ENCODE measurements around the gene KRTAP10-5. TPM values are rescaled to one million over a fixed set of nuclear protein-coding genes. Genes with fewer than 3 reads are reported as not detected.

KRTAP10-5 gene
- total and polyA plus RNA-seq, 12 donors = not detected

GRCh38 chr21:44599264-44600029 lies 19.0 kb upstream of the KRTAP10-5 start:
- Histone ChIP-seq H3K27ac (no peak overlapping the region), H3K27me3 (peaks cover 8% of the 10 kb centered on the region), H3K36me3 (replicated peaks in 1 of 2) (no peaks in the 10 kb centered on the region), H3K4me1 (replicated peaks in 1 of 2) (no peaks in the 10 kb centered on the region), H3K4me3 (no peak overlapping the region), H3K9me3 (replicated peaks in 1 of 3) (no peaks in the 10 kb centered on the region)
- no peak for TF ChIP-seq POLR2A (IDR thresholded peaks at IDR 0.05)
- TF ChIP-seq, protein P1, sequence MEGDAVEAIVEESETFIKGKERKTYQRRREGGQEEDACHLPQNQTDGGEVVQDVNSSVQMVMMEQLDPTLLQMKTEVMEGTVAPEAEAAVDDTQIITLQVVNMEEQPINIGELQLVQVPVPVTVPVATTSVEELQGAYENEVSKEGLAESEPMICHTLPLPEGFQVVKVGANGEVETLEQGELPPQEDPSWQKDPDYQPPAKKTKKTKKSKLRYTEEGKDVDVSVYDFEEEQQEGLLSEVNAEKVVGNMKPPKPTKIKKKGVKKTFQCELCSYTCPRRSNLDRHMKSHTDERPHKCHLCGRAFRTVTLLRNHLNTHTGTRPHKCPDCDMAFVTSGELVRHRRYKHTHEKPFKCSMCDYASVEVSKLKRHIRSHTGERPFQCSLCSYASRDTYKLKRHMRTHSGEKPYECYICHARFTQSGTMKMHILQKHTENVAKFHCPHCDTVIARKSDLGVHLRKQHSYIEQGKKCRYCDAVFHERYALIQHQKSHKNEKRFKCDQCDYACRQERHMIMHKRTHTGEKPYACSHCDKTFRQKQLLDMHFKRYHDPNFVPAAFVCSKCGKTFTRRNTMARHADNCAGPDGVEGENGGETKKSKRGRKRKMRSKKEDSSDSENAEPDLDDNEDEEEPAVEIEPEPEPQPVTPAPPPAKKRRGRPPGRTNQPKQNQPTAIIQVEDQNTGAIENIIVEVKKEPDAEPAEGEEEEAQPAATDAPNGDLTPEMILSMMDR (IDR thresholded peaks at IDR 0.05) = no peak
- WGBS, 4 donors = 68 to 76% (median 71%) methylated on average over 8 of the region's 8 CpGs
- DNase-seq = no peak
- intact Hi-C loops (cut with DNase I) = no loop called here

DNA sequence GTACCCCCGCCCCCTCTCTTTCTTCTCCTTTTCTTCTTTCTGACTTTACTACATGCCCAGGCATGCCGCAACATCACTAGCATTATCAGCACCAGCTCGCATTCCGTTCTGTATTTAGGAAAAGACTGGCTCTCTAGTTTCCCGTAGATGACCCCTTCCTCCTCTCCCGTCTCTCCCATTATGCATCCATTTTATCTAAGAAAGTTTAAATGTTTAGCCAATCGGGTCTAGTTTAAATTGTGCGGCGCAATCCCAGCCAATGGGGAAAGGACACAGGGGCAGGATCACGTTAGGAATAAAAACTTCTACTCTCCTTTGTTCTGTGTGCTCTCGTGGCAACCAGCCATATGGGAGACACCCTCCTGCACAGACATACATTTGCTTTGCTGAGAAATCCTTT lies 17.7 kb upstream of the KRTAP10-5 start:
- Histone ChIP-seq H3K4me3 (no peak overlapping the region), H3K4me1 (replicated peaks in 1 of 2) (no peaks in the 10 kb centered on the region), H3K27me3 (peaks cover 8% of the 10 kb centered on the region), H3K27ac (no peak overlapping the region), H3K9me3 (replicated peaks in 1 of 3) (no peaks in the 10 kb centered on the region), H3K36me3 (replicated peaks in 1 of 2) (no peaks in the 10 kb centered on the region)
- TF ChIP-seq, protein P1 (IDR thresholded peaks at IDR 0.05) = no peak
- no peak for TF ChIP-seq POLR2A (IDR thresholded peaks at IDR 0.05)
- no peak for DNase-seq
- intact Hi-C loops (cut with DNase I) = no loop called here
- 68 to 79% (median 76%) methylated on average over 11 of the region's 11 CpGs for WGBS, 4 donors

GRCh38 chr21:44596068-44596725 lies 15.8 kb upstream of the KRTAP10-5 start:
- WGBS, 4 donors = 67 to 79% (median 71%) methylated on average over 6 to 9 of the region's 9 CpGs
- Histone ChIP-seq H3K27me3 (no peaks in the 10 kb centered on the region), H3K36me3 (replicated peaks in 1 of 2) (no peaks in the 10 kb centered on the region), H3K4me3 (no peak overlapping the region), H3K4me1 (replicated peaks in 1 of 2) (no peaks in the 10 kb centered on the region), H3K27ac (no peak overlapping the region), H3K9me3 (replicated peaks in 1 of 3) (no peaks in the 10 kb centered on the region)
- DNase-seq = peak in 1 of 7 donors; percentile 31
- TF ChIP-seq, protein P1 (IDR thresholded peaks at IDR 0.05) = no peak
- TF ChIP-seq POLR2A (IDR thresholded peaks at IDR 0.05) = no peak
- intact Hi-C loops (cut with DNase I) = no loop called here

DNA sequence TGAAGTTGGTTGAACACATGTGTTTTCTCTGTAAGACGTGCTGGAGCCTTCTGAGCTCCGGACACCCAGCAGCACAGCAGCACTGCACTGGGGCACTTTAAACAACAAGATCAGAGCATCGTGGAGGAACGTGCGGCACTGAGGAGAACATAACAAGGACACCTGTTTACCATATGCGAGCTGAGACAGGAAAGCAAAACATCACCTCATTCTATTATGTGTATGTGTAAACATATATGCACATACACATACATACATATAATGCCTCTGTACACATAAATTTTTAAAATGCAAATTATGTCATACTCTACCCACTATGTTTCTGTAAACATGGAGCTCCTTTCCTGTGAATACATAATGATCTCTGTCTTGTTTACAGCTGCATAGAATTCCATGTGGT lies 15.1 kb upstream of the KRTAP10-5 start:
- H3K4me3 ChIP-seq = no peak overlapping the region
- H3K27me3 ChIP-seq = no peaks in the 10 kb centered on the region
- no peak overlapping the region for H3K27ac ChIP-seq
- no peaks in the 10 kb centered on the region for H3K9me3 ChIP-seq (replicated peaks in 1 of 3)
- WGBS, 4 donors = 71 to 77% (median 73%) methylated on average over 6 of the region's 6 CpGs
- no peak for DNase-seq
- TF ChIP-seq, protein P1 (IDR thresholded peaks at IDR 0.05) = no peak
- no peak for TF ChIP-seq POLR2A (IDR thresholded peaks at IDR 0.05)
- no peaks in the 10 kb centered on the region for H3K4me1 ChIP-seq (replicated peaks in 1 of 2)
- intact Hi-C loops (cut with DNase I) = no loop called here
- H3K36me3 ChIP-seq (replicated peaks in 1 of 2) = no peaks in the 10 kb centered on the region

Data from adrenal gland (tissue), 12 donors.